T-helper 1 cell treated with Interleukin-12 subunit alpha and Interleukin-12 subunit beta and Interleukin-4 antibody, amounts not matched to agents 30 ng/mL and 1 ng/mL, for 36 hours (primary cell): ENCODE measurements around the gene ST3GAL3. TPM values are rescaled to one million over a fixed set of nuclear protein-coding genes. Genes with fewer than 3 reads are reported as not detected.

Source experiments
- intact Hi-C: fragments of 100-400 bp; cut with micrococcal nuclease; formaldehyde crosslinking; loops from one replicate; pipeline ENCODE4 v1.15.1; 2024
- total RNA-seq: library from RNA; stranded (reverse); gene quantifications from 2 replicates; pipeline ENCODE4 v1.2.3, GENCODE V29; 2022

The ST3GAL3 gene
- total RNA-seq, 1 donor from 2014 or later, result 22.4 TPM

DNA sequence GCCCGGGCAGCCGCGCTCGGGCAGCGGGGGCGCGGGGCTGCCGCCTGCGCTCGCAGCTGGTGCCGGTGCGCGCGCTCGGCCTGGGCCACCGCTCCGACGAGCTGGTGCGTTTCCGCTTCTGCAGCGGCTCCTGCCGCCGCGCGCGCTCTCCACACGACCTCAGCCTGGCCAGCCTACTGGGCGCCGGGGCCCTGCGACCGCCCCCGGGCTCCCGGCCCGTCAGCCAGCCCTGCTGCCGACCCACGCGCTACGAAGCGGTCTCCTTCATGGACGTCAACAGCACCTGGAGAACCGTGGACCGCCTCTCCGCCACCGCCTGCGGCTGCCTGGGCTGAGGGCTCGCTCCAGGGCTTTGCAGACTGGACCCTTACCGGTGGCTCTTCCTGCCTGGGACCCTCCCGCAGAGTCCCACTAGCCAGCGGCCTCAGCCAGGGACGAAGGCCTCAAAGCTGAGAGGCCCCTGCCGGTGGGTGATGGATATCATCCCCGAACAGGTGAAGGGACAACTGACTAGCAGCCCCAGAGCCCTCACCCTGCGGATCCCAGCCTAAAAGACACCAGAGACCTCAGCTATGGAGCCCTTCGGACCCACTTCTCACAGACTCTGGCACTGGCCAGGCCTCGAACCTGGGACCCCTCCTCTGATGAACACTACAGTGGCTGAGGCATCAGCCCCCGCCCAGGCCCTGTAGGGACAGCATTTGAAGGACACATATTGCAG, 229.3 kb downstream of the ST3GAL3 start:
- intact Hi-C loops, result no loop called here

DNA sequence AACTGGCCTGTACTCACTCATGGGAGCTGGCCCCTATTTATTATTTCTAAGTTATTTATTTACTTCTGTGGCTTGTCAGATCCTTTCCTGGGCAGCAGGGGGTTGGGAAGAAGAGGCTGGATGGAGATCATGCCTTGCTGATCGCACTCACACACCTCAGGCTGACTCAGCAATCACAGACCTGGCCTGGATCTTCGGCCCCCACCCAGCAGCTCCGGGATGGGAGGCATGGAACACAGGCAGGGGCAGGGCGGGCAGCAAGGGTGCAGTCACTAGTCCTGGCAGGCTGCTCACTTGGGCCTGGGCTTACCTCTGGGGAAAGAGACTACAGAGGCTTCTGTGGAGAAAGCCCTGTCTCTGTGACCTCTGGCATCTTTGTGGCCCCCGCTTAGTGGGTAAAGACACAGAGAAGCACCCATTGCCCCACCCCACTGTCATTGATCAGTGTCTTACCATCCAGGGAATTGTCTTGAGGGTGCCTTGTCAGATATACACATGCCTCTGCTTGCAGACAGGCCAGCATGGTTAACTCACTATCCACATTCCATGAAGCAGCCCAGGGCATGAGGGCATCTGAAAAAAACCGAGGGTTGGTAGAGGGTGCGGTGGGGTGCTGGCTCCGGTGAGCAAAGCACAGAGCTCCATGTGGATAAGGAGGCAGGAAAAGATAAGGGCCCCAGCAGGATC, 230.0 kb downstream of the ST3GAL3 start:
- intact Hi-C loops, result no loop called here

DNA sequence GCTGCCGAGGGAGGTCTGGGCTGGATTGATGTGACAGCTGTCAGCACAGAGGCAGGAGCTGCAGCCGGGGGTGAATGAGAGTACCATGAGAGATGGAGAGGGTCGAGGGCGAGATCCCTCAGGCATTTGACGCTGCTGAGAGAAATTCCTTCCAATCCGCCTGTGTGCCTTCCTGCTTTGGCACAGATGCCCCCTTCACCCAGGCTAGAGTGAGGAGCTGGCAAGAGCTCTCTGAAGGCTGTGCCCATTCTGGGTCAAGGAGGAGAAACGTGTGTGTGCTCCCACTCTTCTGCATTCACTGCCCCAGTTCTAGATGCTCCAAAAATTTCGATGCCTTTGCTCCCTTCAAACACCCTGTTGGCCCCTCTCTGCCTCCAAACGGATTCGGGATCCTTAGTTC, 231.0 kb downstream of the ST3GAL3 start:
- intact Hi-C loops, result no loop called here

DNA sequence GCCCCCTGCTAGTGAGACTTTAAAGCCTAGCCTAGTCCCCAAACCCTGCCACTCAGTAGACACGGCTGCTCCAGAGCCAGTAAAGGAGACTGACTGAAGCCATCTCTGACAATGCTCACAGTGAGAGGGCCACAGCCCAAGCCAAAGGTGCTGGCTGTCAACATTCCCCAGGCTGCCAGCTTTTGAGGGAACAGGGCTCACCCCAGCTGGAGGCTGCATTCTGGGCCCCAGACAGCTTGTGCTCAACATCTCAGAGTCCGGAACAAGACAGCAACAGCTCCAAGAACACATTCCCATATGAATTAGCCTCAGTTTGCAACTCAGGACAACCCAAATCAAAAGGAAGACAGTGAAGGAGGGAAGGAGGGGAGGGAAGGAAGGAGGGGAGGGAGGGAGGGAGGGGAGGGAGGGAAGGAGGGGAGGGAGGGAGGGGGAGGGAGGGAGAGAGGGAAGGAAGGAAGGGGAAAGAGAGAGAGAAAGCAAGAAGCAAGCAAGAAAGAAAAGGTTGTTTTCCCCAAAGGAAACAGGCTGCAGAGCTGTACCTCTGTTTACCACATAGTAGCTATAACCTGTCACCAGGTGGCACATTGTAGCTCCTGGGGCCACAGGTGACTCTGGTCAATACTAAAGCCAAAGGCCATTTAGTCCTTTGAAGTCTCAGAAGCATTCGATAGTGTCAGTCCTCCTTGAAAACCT, 231.7 kb downstream of the ST3GAL3 start:
- intact Hi-C loops, result no loop called here

DNA sequence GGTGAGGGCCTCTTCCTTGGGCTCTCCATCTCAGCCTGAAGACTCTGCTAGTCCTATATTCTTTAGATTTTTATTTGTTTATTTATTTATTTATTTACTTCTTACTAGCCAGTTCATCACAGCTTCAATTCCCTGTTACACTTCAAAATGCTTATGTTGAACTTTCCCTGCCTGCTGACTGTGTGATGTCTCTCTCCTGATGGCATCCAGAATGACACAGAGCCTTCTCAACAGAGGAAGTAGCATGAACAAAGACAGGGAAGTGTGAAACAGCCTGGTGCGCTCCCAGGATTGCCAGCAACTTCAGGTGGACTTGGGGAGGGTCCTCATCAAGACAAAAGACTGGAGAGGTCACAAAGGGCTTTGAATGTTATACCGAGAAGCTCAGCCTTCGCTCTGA, 235.1 kb downstream of the ST3GAL3 start:
- intact Hi-C loops, result loop anchor here (10.0 kb wide), 3 partner anchors 1018 to 1742 kb away; partner anchors contain the start of genes C1orf50, GPBP1L1, P3H1 and TMEM69

DNA sequence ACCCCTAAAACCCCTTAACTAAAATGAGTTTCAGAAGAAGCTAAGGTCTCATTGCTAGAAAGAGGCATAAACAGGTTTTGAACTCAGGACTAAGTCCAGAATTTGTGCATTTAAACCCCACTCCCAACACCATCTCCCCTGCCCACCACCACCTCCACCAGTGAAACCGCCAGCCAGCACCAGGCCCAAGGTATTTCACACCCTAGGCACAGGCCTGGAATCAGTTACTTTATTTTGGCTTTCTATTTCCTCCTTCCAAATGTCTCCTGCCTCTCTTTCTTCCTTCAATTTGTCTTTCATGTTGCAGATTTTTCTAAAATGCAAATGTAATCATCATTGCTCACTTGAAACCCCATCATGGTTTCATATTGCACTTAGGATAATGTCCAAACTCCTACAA, 237.5 kb downstream of the ST3GAL3 start:
- intact Hi-C loops, result loop anchor here (10.0 kb wide), 3 partner anchors 1020 to 1740 kb away; partner anchors contain the start of genes C1orf50, GPBP1L1, P3H1 and TMEM69

DNA sequence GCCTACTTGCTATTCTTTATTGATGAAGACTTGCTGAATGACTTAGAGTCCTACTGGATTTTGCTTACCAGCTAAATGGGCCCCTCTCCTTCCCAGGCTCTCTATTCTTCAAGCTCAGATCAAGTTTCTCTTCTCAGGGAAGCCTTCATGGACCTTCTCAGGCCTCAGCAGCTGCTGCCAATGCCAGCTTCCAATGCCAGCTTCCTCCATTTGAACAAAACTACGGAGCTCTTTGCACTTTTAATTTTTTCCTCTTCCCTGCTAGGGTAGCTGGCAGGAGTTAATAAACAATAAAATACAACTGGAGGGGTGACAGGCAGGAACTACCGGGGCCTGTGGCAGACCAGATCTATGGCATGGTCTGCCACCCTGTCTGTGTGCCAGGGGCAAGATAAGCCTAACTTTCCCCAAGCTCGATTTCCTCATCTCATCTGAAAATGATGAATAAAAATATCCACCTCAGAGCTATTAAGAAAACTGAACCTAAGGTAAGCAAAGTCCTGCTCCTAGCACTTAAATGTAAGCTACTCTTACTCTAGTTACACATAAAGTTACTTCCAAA, 238.4 kb downstream of the ST3GAL3 start:
- intact Hi-C loops, result loop anchor here (1.0 to 10.0 kb wide), 18 partner anchors 11 to 1739 kb away; partner anchors contain the start of genes ATP6V0B, C1orf50, CCDC24 and CDC20

DNA sequence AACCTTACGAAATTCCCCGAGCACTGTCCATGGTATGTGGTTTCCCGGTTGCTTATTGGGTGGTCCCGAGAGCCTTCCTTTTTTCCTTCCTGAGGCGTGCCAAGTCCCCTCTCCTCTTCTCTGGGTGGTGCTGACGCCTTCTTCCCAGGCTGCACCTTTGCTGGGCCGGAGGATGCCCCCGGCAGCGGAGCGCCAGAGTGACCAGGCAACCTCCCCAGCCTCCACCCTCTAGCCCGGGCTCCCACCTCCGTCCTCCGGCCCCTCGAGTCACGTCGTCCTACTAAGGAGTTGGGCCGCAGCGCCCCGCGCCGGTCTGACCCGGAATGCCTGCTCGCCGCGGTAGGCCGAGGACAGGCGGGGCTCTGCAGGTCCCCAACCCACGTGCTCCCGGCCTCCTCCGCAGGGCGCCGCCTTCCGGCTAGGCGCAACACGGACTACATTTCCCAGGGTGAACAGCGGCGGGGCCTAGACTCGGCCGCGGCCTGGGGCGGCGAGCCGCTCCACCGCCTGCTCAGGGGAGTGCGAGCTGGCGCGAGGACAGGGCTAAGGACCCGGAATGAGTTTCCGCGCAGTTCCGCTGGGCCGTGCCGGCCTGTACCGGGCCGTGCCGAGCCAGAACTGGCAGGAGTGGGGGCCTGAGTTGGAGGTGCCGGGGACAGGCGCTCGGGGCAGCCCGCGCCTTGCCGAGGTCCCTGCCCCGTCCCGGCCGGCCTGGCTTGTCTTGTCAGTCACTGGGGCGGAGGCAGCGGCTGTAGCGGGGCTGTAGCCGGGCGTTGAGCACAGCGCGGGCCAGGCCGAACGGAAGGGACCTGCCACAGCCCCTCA, 239.1 kb downstream of the ST3GAL3 start, which contains the start of gene IPO13:
TSS of gene IPO13 (plus strand) at position 715 of the 825 bp plus-strand sequence. CDS start 651 bp downstream, outside the sequence.
- intact Hi-C loops, result loop anchor here (1.0 to 10.0 kb wide), 18 partner anchors 12 to 1738 kb away; partner anchors contain the start of genes ATP6V0B, C1orf50, CCDC24 and CDC20

DNA sequence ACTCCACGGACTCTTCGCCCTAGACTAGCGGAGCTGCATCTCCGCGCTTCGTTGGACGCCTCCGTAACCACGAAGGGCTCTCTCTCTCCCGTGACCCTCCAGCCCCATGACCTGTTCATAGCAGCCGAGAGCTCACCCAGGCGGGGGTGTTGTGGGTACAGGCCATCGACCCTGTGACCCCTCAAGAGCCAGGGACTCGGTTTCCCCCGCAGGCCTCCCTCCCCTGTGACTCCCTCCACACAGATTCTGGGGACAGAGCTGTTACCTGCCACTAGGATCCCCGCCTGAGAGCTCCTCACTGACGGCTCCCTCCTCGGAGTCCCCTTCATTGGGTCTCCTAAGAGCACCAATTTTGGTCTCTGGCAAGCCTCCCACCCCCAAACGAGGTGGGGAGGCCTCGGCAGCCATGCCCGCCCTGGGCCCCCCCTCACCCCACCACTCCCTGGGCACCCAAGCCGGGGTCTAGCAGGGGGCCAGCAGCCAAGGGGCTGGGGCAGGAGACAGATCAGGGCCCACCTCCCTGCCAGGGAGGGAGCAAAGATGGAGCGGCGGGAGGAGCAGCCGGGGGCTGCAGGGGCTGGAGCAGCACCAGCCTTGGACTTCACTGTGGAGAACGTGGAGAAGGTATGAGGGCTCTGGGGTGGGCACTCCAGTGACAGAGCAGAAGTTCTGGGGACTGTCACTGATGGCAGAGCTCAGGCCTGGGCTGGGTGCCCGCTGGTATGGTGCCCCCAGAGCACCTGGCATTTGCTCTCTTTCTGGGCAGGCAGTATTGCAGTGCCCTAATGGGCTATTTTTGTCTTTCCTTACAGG, 239.9 kb downstream of the ST3GAL3 start:
- intact Hi-C loops, result loop anchor here (2.0 to 10.0 kb wide), 7 partner anchors 266 to 1738 kb away; partner anchors contain the start of genes C1orf50, CDC20, DMAP1 and GPBP1L1

DNA sequence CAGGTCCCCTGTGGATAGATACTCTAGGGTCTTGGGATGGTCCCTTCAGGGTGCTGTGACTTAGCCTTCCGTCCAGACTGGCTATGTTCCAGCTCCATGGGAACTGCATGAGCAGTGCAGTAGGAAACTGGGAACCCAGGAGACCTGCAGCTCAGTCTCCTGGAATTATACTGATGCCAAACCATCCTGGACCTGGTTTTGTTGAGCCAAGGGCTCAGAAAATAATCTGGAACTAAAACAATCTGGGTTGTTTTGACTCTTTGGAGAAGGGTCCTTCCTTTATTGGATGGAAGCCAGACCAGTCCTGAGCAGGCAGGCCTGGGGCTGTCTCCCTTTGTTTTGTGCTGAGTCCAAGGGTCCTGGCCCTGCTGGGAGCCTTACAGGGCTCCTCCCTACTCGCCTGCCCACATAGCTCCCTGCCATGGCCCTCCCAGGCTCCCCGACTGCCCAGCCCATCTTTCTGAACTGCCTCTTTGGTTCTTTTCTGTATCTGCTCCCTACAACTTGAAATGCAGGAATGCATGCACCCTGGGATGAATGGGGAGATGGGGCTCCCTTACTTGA, 240.6 kb downstream of the ST3GAL3 start:
- intact Hi-C loops, result loop anchor here (2.0 to 10.0 kb wide), 7 partner anchors 265 to 1737 kb away; partner anchors contain the start of genes C1orf50, CDC20, DMAP1 and GPBP1L1

DNA sequence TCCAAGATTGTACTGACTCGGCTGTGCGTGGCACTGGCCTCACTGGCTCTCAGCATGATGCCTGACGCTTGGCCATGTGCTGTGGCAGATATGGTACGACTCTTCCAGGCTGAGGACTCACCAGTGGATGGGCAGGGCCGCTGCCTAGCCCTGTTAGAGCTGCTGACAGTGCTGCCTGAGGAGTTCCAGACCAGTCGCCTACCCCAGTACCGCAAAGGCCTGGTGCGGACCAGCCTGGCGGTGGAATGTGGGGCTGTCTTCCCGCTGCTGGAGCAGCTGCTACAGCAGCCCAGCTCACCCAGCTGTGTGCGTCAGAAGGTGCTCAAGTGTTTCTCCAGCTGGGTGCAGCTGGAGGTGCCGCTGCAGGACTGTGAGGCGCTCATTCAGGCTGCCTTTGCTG, 242.3 kb downstream of the ST3GAL3 start:
- intact Hi-C loops, result loop anchor here (10.0 kb wide), 3 partner anchors 1025 to 1735 kb away; partner anchors contain the start of genes C1orf50, GPBP1L1, P3H1 and TMEM69

DNA sequence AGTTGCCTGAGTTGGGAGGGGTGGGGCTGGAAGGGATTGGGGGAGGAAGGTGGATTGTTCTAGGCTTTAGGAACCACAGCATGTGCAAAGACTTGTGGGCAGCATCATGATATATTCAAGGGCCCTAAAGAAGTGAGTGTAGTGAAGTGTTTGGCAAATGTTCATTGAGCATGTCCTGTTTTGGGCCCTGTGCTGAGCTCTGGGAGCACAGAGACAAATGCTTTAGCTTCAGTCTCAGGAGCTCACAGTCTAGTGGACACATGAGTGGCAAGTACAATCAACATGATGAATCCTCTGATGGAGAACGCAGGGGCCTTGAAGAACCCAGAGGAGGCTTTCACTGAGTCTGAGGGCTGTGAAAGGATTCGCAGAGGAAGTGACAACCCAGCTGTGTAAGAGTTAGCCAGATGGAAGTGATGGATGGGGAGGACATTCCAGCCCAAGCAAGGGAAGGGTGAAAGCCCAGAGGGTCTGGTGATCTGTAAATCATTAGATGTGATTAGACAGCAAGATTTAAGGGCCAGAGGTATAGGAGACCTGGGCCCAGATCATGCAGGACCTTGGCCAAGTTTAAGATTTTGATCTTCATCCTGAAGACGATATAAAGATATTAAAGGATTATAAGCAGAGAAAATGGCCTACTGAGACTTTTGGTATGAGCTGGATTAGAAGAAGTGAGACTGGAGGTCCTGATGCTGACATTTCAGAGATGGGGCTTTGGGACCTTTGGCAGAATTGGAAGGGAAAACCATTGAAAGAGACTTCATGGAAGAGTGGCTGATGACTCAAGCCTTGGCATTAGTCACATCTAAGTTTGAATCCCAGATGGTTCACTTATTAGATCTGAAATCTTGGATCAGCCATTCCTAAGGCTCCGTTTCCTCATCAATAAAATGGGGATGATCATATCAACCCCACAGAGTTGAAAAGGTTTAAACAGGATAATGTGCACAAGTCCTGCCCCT, 244.0 kb downstream of the ST3GAL3 start:
- intact Hi-C loops, result no loop called here

DNA sequence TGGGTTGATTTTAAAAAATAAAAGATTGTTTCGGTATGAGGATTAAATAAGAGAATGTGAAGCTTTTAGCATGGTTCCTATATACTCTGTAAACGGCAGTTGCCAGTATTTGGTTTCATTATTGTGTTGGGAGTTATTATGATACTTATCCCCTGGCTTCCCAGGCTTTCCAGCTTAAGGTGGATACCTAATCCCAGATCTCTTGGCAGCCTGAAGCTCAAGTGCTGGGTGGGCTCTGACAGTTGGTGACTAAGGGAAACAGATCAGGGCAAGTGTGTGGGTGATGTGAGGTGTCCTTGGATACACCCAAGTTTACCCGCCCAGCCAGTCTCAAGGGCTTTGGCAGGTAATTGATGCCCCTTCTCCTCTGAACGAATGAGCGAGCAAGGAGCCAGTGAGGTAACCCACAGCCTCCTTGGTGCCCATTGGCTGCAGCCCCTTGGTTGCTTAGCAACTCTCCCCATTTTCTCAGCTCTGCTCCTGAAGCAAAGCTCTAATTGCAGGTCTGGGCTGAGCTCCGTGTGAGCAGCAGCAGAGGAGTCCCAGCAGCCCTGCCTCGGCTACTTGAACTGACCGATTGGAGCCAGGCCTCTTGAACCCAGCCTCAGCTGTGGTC, 245.5 kb downstream of the ST3GAL3 start:
- intact Hi-C loops, result no loop called here

DNA sequence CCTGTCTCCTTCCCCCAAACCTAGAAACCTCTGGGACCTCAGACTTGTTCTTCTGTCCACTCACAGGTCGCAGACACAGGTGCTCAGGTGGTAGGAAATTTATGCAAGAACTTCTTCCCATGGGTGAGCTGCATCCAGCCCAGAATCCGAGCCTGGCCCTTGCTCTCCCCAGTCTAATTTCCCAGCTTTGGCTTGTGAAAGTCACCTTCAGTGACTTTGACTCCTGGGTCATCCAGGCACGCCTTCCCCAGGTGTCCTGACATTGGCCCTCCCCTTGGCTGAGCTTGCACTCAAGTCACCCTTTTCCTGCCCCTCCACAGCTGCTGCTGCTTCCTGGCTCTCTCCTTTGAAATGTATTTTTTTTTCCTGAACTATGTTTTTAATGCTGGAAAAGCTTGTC, 246.0 kb downstream of the ST3GAL3 start:
- intact Hi-C loops, result no loop called here

DNA sequence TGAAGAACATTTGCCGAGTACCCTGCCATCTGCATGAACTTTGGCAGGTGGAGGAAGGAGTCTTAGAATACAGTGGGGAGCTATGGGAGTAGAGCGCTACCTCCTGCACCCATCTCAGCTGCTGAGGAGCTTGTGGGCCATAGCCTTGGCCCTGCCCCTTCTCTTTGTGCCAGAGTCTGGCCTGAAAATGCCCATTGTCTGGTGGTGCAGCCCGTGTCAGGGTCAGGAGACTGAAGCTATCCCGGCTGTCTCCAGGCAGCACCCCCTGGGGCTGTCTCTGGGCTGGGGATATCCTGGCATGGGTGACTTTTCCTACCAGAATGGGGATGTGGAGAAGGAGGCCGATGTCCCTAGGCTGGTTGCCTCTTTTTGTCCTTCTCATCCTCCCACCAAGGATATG, 246.7 kb downstream of the ST3GAL3 start:
- intact Hi-C loops, result no loop called here

DNA sequence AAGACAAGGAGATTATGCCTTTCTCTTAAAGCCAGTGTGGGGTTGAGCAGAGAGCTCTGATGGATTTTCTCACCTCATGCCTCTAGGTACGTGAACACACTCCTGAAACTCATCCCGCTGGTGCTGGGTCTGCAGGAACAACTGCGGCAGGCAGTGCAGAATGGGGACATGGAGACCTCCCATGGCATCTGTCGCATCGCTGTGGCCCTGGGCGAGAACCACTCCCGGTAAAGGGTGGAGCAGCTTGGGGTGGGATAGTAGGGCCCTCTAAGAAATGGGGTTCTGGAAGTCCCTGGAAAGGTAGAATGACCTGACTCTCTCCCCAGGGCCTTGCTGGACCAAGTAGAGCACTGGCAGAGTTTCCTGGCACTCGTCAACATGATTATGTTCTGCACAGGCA, 248.9 kb downstream of the ST3GAL3 start:
- intact Hi-C loops, result no loop called here

DNA sequence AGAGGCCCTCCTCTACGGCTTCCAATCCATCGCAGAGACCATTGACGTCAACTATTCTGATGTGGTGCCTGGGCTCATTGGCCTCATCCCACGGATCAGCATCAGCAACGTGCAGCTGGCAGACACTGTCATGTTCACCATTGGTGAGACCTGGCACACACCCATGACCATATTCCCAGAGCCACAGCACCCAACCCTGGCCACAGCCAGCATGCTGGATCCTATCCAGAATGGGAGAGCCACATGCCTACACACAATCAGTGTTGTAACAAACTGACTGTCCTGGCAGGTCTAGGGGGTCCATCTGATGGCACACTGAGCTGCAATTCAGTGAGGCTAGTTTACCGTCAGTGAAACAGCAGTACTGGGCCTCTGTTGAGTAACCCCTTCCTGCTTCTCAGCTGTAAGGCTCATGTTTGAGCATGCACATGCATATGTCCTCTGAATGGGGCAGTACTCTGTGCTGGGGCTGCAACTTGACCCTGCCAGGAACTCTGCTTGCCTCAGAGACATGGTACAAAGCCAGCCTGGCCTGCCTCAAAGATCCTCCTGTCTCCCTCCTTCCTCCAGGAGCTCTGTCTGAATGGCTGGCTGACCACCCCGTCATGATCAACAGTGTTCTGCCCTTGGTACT, 250.2 kb downstream of the ST3GAL3 start:
- intact Hi-C loops, result no loop called here
